HG02973 (cell line): Measurements from ENCODE around the gene SLC9A4.

Experiments
- ATAC-seq: cut with Tn5 transposase; IDR thresholded peaks from one replicate; pipeline ENCODE4 v1.9.1; 2021; ENCODE audit warnings: moderate library complexity; ENCODE audit not compliant: unreplicated experiment

The SLC9A4 gene

GRCh38 chr2:102449370-102449974 lies 23.6 kb upstream of the SLC9A4 start:
- no peak for ATAC-seq

GRCh38 chr2:102451968-102452367 lies 21.1 kb upstream of the SLC9A4 start:
- ATAC-seq, result no peak

DNA sequence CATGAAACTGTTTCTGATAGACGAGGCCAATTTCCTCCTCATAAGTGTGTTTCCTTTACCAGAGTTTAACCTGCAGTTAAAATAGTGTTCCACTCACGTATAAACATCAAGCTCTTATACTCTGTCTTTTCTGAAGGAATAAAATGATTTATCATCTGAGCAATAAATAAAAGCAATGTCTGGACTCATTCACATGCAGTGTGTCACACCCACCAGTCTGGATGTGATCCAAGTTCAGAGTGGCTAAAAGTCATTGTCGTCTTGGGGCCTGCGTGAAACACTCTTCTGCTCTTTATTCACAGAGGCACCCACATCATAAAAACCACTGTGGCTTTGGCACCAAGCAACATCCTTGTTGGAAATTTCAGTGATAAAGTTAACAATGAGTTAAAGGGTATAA lies 19.5 kb upstream of the SLC9A4 start:
- no peak for ATAC-seq

DNA sequence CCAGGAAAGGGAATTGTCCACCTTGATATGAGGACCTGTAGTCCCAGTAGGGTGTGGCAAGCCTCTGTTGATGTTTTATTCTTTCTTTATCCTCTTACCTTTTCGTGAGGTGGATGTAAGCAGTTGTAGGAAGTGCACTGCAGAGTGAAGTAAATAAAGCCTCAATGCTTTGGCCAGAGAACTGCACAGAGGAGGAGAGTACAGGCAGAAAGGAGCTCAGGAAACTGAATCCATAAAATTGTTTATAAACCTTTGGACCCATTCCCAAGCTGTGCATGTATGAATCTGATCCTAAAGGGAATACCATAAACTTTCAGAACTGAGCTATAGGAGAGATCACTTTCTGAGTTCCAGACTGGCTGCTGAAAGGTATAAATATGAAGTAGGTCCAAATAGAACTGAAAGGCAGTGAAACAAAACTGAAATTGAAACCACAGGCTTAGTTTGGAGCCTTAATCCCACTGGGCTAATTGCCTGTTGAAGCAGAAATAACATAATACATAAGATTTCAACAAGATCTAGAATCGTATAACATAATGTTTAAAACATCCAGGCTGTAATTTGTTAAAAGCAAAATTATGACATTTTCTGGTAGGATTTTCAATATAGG lies 17.9 kb upstream of the SLC9A4 start:
- ATAC-seq, result no peak

DNA sequence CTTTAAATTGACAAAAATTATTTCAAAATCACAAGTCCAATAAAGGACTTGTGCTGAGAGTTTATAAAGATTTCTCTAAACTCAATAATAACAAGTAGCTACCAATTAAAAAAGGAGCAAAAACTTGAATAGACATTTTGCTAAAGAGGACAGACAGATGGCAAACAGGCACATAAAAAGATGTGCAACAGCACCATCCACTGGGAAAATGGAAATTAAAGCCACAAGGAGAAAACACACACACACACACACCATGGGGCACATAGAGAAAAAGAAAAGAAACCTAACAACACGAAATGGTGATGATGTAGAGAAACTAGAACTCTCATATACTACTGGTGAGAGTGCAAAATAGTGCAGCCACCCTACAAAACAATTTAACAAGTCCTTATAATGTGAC lies 12.6 kb upstream of the SLC9A4 start:
- ATAC-seq, result no peak

- no peak for ATAC-seq
These were observed 11.8 kb upstream of the SLC9A4 start for GRCh38 chr2:102461188-102461587.

DNA sequence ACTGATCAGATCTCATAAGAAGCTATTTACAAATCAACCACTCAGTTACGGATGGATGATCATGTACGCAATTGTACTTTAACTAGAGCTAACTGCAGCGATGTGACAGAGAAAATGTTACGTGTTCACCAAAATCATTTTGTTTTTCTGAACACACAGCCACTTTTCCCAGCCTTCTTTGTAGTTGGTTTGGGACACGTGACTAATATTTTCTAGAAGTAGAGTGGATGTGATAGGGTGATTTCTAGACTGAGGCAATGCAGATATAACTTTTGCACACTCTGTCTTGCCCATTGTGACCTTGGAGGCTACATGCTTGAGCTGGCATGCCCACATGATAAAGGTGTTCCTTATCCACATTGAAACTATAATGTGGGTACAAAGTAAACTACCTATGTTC lies 9.9 kb upstream of the SLC9A4 start:
- ATAC-seq, result no peak

- ATAC-seq, result no peak
These were observed 2.9 kb upstream of the SLC9A4 start for GRCh38 chr2:102470168-102470567.

DNA sequence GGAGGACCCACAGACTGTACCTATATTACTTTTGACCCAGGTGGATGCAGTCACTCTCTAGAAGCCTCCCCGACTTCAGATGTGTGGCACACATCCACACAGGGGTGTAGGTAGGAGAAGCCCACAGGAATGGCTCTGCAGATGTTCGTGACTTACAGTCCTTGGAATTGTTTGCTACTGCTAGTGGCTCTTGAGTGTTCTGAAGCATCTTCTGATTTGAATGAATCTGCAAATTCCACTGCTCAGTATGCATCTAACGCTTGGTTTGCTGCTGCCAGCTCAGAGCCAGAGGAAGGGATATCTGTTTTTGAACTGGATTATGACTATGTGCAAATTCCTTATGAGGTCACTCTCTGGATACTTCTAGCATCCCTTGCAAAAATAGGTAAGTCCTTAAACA lies 605 bp downstream of the SLC9A4 start:
- no peak for ATAC-seq

DNA sequence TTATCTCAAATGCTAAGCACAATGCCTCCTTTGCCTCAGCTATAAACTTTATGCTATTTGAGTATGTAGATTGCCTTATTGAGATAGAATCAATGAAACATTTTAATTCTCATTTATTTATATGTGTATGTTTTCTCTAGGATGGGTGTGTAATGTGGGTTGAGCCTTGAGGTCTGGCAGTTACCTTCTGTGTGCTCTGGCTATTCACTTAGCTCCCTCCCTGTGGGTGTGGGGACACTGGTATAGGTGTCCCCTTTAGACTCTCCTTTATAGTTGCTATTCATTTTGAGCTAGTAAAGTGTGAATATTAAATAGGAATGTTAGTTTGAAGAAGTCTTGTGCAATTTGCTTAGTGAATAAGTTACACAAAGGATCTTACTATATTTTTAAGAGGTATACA lies 1.8 kb downstream of the SLC9A4 start:
- ATAC-seq, result no peak

GRCh38 chr2:102478686-102479470 lies 5.9 kb downstream of the SLC9A4 start:
- ATAC-seq, result no peak

DNA sequence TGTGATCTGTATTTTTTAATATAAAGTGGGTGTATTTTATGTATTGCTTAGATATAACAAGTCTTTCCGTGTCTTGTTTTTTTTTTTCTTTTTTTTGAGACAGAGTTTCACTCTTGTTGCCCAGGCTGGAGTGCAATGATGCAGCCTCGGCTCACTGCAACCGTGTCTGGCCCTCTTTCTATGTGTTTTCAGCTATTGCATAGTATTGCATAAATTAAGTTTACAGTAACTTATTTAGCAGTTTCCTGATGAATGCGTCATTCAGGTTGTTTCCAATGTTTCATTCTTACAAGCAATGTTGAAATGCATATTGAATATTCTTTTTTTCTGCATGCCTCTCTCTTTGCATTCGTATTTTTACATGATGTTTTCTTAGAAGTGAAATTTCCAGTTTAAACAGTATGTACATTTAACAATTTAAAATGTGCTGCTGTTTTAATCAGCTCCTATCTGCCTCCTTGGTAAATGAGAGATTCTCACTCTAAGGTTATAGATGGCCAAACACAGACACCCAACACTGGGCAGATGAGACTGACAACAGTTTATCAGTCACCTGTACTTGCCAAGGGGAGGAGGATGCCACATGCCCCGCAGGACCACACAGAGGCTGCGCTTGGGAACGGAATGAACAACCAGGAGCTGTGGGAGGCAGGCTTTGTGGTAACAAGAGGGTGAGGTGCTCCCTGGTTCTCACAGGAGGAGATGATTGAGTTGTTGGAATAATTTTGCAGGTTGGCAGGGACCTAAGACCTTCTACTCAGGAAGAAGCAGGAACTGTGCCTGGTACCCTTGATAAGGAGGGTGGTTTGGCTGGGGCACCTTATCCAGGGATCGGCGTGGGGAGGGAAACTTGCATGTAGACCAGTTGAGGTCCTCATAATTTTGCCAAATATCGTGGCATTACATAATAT lies 7.5 kb downstream of the SLC9A4 start:
- ATAC-seq, result no peak

DNA sequence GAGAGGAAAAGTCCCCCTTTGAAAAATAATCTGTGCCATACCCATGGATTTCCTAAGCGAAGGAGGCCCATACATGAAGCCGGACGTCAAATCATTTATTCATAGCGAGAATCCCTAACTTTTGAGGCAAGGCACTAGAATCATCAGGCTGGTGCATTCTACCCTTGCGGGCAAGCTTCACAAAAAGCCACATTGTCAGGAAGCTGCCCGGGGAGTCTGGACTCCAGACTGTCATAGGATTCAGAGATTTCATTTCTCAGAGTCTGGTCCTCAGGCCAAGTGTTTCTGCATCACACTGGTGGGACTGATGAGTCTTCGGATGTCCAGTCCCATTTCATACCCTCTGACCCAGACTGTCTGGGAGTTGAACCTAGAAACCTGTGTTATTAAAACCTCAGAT lies 8.9 kb downstream of the SLC9A4 start:
- no peak for ATAC-seq

GRCh38 chr2:102483086-102483485 lies 10.1 kb downstream of the SLC9A4 start:
- no peak for ATAC-seq

DNA sequence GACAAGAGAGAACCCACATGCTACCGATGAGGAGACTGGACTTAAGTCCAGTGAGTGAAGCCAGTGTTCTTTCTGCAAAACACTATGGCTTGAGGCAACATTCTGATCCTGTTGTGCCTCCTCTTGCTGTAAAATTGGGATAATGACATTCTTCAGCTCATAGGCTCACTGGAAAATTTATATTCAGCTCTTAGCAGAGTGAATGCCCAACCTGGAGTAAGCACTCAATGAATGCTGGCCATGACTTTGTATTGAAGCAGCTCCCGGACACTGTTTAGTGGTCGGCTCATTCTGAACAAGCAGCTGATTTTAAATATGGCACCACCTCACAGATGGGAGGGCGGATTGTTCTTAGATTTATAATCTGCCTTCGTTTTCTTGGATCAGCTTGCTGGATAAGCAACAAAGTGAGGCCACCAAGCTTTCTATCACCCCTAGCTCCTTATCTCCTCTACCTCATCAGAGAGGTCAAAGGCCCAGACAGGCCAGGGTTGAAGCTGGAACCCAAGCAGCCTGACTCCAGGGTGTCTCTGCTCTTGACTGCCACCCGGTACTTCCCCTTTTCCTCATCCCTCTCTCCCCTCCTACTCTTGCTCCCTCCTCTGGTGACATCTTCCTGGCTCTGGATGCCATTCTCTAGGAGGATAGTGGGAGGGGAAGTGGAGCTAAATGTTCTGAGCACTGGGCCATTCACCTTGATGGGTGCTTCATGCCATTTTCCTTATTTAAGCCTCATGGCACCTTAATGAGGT lies 11.5 kb downstream of the SLC9A4 start:
- no peak for ATAC-seq

GRCh38 chr2:102485147-102485785 lies 12.2 kb downstream of the SLC9A4 start:
- no peak for ATAC-seq

DNA sequence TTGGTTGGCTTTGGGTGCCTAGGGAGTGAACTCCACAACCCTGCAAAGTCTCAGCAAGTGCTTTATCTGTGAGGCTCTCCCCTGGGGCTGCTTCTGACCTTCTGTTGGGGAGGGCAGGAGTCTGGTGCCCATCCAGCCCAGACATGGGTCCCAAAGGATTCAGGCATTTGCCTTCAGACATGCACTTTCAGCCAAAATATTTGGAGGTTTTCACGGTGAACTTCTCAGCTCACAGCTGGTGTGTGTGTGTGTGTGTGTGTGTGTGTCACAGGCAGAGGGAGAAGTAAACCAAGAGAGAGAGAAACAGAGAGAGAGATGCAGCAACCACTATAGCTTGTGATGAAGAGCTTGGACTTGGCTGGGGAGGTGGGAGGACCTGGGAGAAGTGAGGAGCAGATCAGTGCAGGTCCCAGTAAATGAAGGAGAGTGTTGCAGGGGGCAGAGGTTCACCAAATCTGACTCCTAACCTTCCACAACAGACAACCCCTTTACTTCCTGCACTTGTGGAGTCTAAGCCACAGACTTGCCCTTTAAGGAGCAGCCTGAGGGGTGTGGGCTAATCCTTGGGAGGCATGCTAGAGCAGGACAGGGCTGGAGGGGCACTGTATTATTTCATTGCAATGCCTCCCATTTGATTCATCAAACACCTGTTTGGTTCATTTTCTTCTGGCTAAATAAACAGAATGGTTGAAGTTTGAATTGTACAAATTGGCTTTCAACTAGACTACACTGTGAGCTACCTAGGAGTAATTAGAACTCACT lies 14.1 kb downstream of the SLC9A4 start:
- no peak for ATAC-seq

GRCh38 chr2:102487761-102488462 lies 14.9 kb downstream of the SLC9A4 start:
- ATAC-seq, result no peak

DNA sequence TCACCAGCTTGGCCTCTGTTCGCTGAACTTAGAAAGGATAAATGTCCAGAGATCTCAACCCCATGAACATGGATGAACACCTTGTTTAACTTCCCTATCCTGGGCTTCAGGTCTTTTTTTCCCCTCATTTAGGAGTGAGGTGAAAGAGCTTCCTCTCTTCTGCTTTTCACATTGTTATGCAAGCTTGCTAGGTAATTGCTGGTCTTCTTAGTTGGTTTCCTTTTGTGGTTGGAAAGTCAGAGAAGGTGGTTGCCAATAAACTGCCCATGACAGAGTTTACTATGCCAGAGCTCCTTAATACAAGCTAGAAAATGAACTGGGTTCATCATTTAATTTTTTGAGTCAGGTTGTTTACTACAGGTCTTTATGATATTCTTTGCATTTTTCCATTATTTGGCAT lies 16.6 kb downstream of the SLC9A4 start:
- ATAC-seq, result no peak
